ENCODE data around the gene TCF25.
"Not testable (repeated sequence)": the region's sequence is repeated elsewhere in the genome, so short reads cannot be mapped to it uniquely, and the experiment has no call there.

Gene TCF25

DNA sequence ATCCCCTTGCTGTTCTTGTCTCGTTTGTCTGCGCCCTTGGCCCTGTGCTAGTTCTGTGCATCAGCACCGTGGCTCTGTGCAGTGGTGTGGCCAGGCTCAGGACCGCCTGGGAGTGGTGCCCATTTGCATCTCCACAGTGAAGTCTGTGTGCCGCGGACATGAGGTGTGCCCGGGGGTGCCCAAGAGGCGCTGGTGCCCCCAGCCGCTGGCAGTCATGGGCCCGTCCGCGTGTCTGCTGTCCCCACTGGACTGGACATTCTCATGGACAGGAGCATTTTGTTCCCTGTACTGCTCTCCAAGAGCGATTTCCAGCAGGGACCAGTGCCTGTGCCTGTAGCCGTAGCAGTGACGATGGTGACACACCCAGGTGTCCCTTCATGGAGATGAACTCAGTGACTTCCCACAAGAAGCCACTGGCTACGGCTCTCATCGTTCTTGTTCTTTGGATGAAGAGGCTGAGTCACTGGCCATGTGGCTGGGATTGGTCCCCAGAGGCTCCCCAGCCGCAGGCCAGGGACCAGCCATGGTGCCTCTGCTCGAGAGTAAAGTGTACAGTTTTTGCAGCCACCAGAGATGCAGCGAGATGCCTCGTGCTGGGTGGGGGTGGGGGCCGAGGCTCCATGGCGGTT is 32.2 kb downstream of the TCF25 start:
- no peak for DNase-seq

DNA sequence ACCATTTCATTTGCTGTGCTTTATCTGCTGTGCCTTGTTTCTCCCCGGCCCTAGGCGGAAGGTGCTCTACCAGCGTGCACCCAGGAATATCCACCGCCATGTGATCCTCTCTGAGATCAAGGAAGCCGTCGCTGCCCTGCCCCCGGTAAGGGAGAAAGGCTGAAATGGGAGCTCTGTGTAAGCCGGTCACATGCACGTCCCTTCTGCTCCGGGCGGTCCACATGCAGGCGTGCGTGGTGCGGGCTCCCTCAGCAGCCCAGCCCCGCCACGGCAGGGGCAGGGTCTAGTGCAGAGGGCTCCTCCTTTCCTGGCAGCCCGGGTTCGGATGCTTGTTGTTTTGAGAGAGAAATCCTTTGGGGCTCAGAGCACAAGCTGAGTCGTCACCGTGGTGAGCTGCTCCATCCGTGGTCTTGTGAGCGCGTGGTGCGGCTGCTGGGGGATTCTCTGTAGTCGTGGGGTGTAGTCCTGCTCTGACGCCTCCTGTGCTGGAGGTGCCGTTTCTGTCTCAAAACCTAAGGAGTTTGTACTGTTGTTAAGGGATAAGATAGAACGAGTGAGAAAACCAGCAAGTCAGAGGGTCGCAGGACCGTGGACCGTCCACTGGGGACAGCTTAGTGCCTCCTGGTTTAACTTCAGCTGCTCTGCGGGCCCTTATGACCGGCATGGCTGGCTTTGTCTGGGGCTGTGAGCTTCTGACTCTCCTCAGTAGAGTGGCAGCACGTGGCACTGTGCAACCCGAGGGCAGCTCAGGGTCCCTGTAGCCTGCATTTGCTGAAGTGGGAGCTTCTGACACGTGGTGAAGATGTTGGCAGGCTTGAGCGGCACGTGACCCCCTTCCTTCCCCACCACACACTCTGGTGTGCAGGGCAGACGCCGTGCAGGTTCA is 33.0 kb downstream of the TCF25 start:
- no peak for DNase-seq

DNA sequence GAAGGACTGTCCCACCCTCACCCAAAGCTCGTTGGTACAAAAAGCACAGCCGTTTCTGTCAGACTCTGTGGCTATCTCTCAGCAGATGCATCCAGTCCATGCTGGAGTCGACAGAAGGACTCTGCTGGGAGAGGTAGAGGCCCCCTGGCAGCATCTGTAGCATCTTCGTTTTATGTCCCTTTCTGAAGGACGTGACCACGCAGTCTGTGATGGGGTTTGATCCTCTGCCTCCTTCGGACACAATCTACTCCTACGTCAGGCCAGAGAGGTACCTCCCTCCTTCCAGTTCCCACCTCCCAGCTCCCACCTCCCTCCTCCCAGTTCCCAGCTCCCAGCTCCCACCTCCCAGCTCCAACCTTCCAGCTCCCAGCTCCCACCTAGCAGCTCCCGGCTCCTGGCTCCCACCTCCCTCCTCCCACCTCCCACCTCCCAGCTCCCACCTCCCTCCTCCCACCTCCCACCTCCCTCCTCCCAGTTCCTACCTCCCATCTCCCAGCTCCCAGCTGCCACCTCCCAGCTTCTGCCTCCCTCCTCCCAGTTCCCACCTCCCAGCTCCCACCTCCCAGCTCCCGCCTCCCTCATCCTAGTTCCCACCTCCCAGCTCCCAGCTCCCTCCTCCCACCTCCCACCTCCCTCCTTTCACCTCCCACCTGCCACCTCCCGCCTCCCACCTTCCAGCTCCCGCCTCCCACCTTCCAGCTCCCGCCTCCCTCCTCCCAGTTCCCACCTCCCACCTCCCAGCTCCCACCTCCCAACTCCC is 33.8 kb downstream of the TCF25 start:
- no peak for DNase-seq

DNA sequence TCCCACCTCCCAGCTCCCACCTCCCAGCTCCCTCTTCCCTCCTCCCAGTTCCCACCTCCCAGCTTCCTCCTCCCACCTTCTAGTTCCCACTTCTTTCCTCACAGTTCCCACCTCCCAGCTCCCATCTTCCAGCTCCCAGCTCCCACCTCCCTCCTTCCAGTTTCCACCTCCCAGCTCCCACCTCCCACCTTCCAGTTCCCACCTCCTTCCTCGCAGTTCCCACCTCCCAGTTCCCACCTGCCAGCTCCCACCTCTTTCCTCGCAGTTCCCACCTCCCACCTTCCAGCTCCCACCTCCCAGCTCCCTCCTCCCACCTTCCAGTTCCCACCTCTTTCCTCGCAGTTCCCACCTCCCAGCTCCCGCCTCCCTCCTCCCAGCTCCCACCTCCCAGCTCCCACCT is 34.8 kb downstream of the TCF25 start:
- no peak for DNase-seq

- peak; percentile 76 for DNase-seq
These were observed 36.7 kb downstream of the TCF25 start for GRCh38 chr16:89909777-89910716.

DNA sequence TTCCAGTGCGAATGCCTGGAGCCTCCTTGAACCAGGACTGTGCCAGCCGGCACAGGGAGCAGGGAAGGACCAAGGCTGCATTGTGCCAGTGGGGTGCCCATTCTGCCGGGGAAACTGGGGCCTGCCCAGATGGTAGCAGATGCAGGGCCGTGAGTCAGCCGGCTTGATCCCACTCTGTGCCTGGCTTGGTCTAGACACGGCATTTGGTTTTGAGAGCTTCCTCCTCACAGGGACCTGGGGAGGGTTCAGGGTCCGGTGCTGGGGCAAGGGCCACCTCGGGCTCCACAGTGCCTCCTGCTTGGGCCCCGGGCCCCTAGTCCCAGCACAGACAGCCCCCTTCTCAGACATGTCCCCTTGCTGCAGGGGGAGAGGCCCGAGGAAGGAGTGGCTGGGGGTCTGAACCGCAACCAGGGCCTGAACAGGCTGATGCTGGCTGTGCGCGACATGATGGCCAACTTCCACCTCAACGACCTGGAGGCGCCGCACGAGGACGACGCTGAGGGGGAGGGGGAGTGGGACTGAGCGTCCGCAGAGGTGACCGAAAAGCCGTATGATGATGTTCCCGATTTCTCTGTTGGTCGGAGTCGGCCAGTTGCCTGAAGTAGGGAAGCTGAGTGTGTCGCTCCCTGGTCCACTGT is 37.4 kb downstream of the TCF25 start:
- DNase-seq = no peak

- DNase-seq = no peak
These were observed 38.0 kb downstream of the TCF25 start for GRCh38 chr16:89911375-89911774.

DNA sequence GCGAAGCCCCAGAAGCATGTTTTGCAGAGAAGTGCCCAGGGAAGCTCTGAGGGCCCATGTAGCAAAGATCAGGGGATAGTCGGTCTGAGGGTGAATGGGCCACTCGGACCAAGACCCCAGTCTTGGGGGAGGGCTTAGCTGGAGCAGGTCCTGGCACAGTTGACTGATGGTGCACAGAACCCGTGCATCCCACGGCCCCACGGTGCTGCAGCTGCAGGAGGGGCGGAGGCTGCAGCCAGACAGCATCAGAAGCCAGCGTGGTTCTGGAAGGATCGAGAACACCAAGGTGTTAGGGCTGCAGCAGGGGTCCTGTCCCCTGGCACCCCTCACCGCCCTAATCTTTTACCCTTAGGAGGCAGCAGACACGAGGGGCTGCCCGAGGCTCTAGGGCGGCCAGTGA is 38.8 kb downstream of the TCF25 start:
- no peak for DNase-seq

GRCh38 chr16:89912627-89913026 is 39.2 kb downstream of the TCF25 start:
- no peak for DNase-seq

DNA sequence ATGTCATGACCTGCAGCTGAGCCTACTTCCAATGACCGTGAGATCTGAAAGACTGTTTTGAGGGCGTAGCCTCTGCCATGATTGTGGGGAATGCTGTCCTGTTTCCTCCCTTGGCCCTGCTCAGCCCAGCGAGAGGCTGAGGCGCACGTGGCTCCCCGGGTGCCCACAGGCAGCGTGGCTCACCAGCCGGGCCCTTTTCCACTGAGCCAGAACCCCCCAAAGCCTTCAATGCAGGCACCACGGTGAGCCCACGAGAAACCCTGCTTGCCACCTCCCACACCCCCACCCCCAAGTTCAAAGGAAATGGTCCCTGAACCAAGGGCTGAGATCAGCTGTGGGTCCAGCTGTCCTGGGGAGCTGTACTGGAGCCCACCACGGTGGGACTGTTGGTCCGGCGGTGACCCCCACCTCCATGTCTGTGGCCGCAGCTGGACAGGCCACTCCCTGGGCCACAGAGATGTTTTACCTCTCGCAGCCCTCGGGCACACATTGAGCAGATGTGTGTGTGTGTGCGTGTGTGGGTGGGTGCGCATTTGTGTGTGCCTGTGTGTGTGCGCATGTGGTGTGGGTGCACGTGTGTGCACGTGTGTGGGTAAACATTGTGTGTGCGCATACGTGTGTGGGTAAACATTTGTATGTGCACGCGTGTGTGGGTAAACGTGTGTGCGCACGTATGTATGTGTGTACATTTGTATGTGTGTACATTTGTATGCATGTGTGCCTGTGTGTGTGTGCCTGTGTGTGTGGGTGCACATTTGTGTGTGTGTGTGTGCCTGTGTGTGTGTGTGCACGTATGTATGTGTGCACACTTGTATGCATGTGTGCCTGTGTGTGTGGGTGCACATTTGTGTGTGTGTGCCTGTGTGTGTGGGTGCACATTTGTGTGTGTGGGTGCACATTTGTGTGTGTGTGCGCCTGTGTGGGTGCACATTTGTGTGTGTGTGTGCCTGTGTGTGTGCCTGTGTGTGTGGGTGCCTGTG is 40.3 kb downstream of the TCF25 start:
- no peak for DNase-seq

DNA sequence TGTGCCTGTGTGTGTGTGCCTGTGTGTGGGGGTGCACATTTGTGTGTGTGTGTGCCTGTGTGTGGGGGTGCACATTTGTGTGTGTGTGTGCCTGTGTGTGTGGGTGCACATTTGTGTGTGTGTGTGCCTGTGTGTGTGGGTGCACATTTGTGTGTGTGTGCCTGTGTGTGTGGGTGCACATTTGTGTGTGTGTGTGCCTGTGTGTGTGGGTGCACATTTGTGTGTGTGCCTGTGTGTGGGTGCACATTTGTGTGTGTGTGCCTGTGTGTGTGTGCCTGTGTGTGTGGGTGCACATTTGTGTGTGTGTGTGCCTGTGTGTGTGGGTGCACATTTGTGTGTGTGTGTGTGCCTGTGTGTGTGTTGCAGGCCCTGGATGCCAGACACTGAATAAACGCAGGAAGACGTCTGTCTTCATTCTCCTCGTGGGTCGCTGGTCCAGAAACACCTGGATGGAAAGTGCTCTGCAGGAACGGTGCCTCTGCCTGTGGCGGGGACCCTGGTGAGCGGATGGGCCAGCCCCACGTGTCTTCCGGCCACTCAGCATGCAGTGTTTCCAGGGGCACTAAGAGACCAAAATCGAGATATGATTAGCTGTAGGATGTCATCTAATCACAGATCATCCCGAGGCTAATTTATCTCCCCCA is 41.4 kb downstream of the TCF25 start:
- not testable (repeated sequence) for DNase-seq

GRCh38 chr16:89915303-89916232 is 42.2 kb downstream of the TCF25 start:
- DNase-seq = no peak

GRCh38 chr16:89917773-89918452 is 44.5 kb downstream of the TCF25 start:
- peak; percentile 77 for DNase-seq

GRCh38 chr16:89918453-89919347 is 45.3 kb downstream of the TCF25 start, which contains the start of gene MC1R:
Gene MC1R, plus strand, starts transcription at chr16:89918862. Its CDS starts 397 bp downstream, at chr16:89919259.
- peak; percentile 57 for DNase-seq

DNA sequence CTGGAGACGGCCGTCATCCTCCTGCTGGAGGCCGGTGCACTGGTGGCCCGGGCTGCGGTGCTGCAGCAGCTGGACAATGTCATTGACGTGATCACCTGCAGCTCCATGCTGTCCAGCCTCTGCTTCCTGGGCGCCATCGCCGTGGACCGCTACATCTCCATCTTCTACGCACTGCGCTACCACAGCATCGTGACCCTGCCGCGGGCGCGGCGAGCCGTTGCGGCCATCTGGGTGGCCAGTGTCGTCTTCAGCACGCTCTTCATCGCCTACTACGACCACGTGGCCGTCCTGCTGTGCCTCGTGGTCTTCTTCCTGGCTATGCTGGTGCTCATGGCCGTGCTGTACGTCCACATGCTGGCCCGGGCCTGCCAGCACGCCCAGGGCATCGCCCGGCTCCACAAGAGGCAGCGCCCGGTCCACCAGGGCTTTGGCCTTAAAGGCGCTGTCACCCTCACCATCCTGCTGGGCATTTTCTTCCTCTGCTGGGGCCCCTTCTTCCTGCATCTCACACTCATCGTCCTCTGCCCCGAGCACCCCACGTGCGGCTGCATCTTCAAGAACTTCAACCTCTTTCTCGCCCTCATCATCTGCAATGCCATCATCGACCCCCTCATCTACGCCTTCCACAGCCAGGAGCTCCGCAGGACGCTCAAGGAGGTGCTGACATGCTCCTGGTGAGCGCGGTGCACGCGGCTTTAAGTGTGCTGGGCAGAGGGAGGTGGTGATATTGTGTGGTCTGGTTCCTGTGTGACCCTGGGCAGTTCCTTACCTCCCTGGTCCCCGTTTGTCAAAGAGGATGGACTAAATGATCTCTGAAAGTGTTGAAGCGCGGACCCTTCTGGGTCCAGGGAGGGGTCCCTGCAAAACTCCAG is 46.4 kb downstream of the TCF25 start:
- DNase-seq = no peak

GRCh38 chr16:89920723-89921122 is 47.3 kb downstream of the TCF25 start:
- DNase-seq = no peak

Measured in activated T-cell treated with anti-CD3 and anti-CD28 coated beads, Interleukin-2, amount 50 U/mL, for 1 hour (primary cell).